Measurements from ENCODE around the gene CDK2. TPM values are rescaled to one million over a fixed set of nuclear protein-coding genes. Genes with fewer than 3 reads are reported as not detected.

The CDK2 gene
- total and polyA plus RNA-seq, 2 of the 4 experiments (the other 2 are of a cell fraction) = 42.5 to 61.7 TPM

DNA sequence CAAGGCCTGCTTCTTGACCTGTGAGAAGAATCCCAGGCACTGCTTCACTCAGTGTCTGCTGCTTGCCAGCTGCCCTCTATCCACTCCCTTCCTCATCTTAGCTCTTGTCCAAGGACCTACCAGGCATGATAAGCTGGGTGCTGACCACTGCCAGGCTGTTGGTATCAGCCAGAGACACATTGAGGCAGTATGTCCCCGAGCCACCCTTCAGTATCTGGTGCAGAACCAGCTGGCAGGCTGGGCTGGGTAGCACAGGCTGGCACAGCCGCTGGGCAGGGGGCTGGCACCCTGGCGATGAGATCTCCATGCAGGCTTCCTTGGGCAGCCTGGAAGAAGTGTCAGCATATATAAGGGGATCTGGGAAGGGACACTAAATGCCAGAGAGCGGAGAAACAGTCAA, 11.3 kb upstream of the CDK2 start:
- Histone ChIP-seq H3K27me3 (ENCODE audit: control insufficient read depth, insufficient read depth, low read length) (no peaks in the 10 kb centered on the region), H3K79me1 (ENCODE audit: low read depth in 1 of 2, low read length in 2 of 2) (peaks cover 0 to 13% of the 10 kb centered on the region in 2 experiments; a peak in 1 of 4 replicates), H3K4me3 (ENCODE audit: insufficient read depth, low read depth, low read length) (no peak overlapping the region), H3K9me3 (ENCODE audit: control insufficient read depth, insufficient read depth, low read length) (no peaks in the 10 kb centered on the region), H2BK5ac (ENCODE audit: low read depth, low read length, poor library complexity, severe bottlenecking) (no peak overlapping the region), H2BK20ac (ENCODE audit: low read depth, low read length) (no peak overlapping the region), H3K23ac (ENCODE audit: low read depth, low read length) (no peak overlapping the region), H4K8ac (ENCODE audit: low read depth in 2 of 2, low read length in 2 of 2) (no peak overlapping the region), H3K27ac (ENCODE audit: insufficient read depth, low read length) (no peak overlapping the region), H2AFZ (replicated peaks; ENCODE audit: low read length, poor library complexity) (no peak overlapping the region), H3K4me2 (ENCODE audit: low read depth, low read length) (no peak overlapping the region), H3K18ac (ENCODE audit: low read depth, low read length) (no peak overlapping the region), H2AK9ac (replicated peaks; ENCODE audit: low read depth, low read length, poor library complexity) (no peak overlapping the region), H2AK5ac (ENCODE audit: low read depth, low read length) (no peak overlapping the region; the same call in 1 of the 2 replicates), H3K9me1 (ENCODE audit: insufficient read depth, low read length) (peaks cover 8% of the 10 kb centered on the region), H3K4ac (ENCODE audit: low read depth, low read length) (no peak overlapping the region), H3K9ac (ENCODE audit: low read depth, low read length) (no peak overlapping the region), H2BK15ac (ENCODE audit: low read depth, low read length) (no peak overlapping the region), H3K14ac (replicated peaks; ENCODE audit: low read depth, low read length) (no peak overlapping the region), H2BK120ac (ENCODE audit: low read depth, low read length) (no peak overlapping the region), H3K56ac (ENCODE audit: extremely low read depth, insufficient read depth, low read length) (no peak overlapping the region), H3K36me3 (ENCODE audit: control insufficient read depth, insufficient read depth, low read length) (peaks cover 30% of the 10 kb centered on the region), H3K4me1 (ENCODE audit: control insufficient read depth, insufficient read depth, low read length) (peaks cover 8% of the 10 kb centered on the region; the same call in 1 of the 2 replicates), H4K91ac (ENCODE audit: insufficient read depth, low read depth, low read length) (no peak overlapping the region), H4K20me1 (ENCODE audit: insufficient read depth, low read length) (peaks cover 5% of the 10 kb centered on the region; the same call in 1 of the 2 replicates), H4K5ac (ENCODE audit: low read depth, low read length) (no peak overlapping the region)
- BruUV-seq (replicated peaks) = no TSS peak
- DNase-seq (no peak), ATAC-seq (ENCODE audit: low read depth) (peak; percentile 7; the same call in 1 of the 2 replicates)
- in situ Hi-C loops (cut with MboI; ENCODE audit: low sequenced_read_pairs) = no loop called here
- intact Hi-C loops (cut with micrococcal nuclease) = no loop called here
- POLR2A ChIA-PET (ENCODE audit: unreplicated experiment) = interaction anchor here (0.5 to 0.6 kb wide), 2 partner anchors 109 to 187 kb away, joined by 3 to 4 read pairs; no protein-coding TSS in a partner anchor
- no CpG with 5 or more reads among the region's 4 CpGs for WGBS, 2 experiments (ENCODE audit: extremely low coverage in 2 of 2, insufficient read length in 1 of 2)
- TF ChIP-seq, protein P1, sequence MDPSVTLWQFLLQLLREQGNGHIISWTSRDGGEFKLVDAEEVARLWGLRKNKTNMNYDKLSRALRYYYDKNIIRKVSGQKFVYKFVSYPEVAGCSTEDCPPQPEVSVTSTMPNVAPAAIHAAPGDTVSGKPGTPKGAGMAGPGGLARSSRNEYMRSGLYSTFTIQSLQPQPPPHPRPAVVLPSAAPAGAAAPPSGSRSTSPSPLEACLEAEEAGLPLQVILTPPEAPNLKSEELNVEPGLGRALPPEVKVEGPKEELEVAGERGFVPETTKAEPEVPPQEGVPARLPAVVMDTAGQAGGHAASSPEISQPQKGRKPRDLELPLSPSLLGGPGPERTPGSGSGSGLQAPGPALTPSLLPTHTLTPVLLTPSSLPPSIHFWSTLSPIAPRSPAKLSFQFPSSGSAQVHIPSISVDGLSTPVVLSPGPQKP (IDR thresholded peaks at IDR 0.05; ENCODE audit: borderline replicate concordance, low read depth, low read length) = no peak
- TF ChIP-seq SMC3 (IDR thresholded peaks at IDR 0.05; ENCODE audit: low read depth, low read length) = no peak
- no peak for TF ChIP-seq RAD21 (IDR thresholded peaks at IDR 0.05; ENCODE audit: low read length)
- TF ChIP-seq BHLHE40 (IDR thresholded peaks at IDR 0.05; ENCODE audit: low read depth, low read length) = no peak
- TF ChIP-seq MXI1 (IDR thresholded peaks at IDR 0.05; ENCODE audit: borderline replicate concordance, low read depth, low read length) = no peak
- TF ChIP-seq, protein P2, sequence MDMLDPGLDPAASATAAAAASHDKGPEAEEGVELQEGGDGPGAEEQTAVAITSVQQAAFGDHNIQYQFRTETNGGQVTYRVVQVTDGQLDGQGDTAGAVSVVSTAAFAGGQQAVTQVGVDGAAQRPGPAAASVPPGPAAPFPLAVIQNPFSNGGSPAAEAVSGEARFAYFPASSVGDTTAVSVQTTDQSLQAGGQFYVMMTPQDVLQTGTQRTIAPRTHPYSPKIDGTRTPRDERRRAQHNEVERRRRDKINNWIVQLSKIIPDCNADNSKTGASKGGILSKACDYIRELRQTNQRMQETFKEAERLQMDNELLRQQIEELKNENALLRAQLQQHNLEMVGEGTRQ (IDR thresholded peaks at IDR 0.05; ENCODE audit: low read depth, low read length) = no peak
- no peak for TF ChIP-seq POLR2A (IDR thresholded peaks at IDR 0.05; ENCODE audit: low read depth, low read length)
- TF ChIP-seq, protein P3, sequence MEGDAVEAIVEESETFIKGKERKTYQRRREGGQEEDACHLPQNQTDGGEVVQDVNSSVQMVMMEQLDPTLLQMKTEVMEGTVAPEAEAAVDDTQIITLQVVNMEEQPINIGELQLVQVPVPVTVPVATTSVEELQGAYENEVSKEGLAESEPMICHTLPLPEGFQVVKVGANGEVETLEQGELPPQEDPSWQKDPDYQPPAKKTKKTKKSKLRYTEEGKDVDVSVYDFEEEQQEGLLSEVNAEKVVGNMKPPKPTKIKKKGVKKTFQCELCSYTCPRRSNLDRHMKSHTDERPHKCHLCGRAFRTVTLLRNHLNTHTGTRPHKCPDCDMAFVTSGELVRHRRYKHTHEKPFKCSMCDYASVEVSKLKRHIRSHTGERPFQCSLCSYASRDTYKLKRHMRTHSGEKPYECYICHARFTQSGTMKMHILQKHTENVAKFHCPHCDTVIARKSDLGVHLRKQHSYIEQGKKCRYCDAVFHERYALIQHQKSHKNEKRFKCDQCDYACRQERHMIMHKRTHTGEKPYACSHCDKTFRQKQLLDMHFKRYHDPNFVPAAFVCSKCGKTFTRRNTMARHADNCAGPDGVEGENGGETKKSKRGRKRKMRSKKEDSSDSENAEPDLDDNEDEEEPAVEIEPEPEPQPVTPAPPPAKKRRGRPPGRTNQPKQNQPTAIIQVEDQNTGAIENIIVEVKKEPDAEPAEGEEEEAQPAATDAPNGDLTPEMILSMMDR (conservative IDR thresholded peaks at IDR 0.05; ENCODE audit: low read depth, low read length) = no peak
- TF ChIP-seq RFX5 (IDR thresholded peaks at IDR 0.05; ENCODE audit: low read depth, low read length) = no peak
- no peak for TF ChIP-seq FOS (IDR thresholded peaks at IDR 0.05; ENCODE audit: low read depth, low read length)
- TF ChIP-seq MAFK (IDR thresholded peaks at IDR 0.05; ENCODE audit: low read depth, low read length) = no peak
- no peak for TF ChIP-seq CEBPB (IDR thresholded peaks at IDR 0.05; ENCODE audit: low read depth, low read length)
- no peak for TF ChIP-seq NFE2L2 (IDR thresholded peaks at IDR 0.05; ENCODE audit: low read depth, low read length)
- no peak for TF ChIP-seq CHD1 (IDR thresholded peaks at IDR 0.05; ENCODE audit: low read depth, low read length)
- TF ChIP-seq MAZ (IDR thresholded peaks at IDR 0.05; ENCODE audit: borderline replicate concordance, low read depth, low read length) = no peak
- CTCF ChIA-PET = interaction anchor here (0.6 kb wide), 2 partner anchors 27 to 147 kb away, joined by 3 read pairs; no protein-coding TSS in a partner anchor
- dilution Hi-C loops (cut with HindIII; ENCODE audit: low sequenced_read_pairs, unreplicated experiment) = no loop called here
